ENCODE data around the gene BDH1. TPM values are rescaled to one million over a fixed set of nuclear protein-coding genes. Genes with fewer than 3 reads are reported as not detected.
A peak's percentile ranks its signal among the peaks of the same experiment; 100 is the strongest.

BDH1 gene
- total and polyA plus RNA-seq, 2 of the 13 experiments (the other 11 are each of a cell fraction or from before 2014, with no cell fraction given) = 21.2 to 71.9 TPM

GRCh38 chr3:197590313-197590962, 34.7 kb upstream of the BDH1 start (continued):
- TF ChIP-seq ZSCAN21 (CRISPR knock-in tag; IDR thresholded peaks at IDR 0.05; ENCODE audit: borderline replicate concordance) (peak; percentile 53; the same call in 1 of the 2 replicates), ZFP90 (CRISPR knock-in tag; IDR thresholded peaks at IDR 0.05; ENCODE audit: borderline replicate concordance) (no peak), GPN1 (CRISPR knock-in tag; IDR thresholded peaks at IDR 0.05; ENCODE audit: borderline replicate concordance) (no peak), FOSL1 (CRISPR knock-in tag; IDR thresholded peaks at IDR 0.05; ENCODE audit: borderline replicate concordance) (no peak), EP300 (IDR thresholded peaks at IDR 0.05; ENCODE audit: low read depth in 2 of 2, low read length in 2 of 2) (peak in 1 of 2 experiments; percentile 95; a peak in 2 of 4 replicates), EP300 (CRISPR knock-in tag; IDR thresholded peaks at IDR 0.05; ENCODE audit: borderline replicate concordance) (peak; percentile 84), ZNF790 (CRISPR knock-in tag; IDR thresholded peaks at IDR 0.05; ENCODE audit: borderline replicate concordance) (no peak), IRF9 (CRISPR knock-in tag; IDR thresholded peaks at IDR 0.05; ENCODE audit: borderline replicate concordance) (no peak), ZSCAN29 (CRISPR knock-in tag; conservative IDR thresholded peaks at IDR 0.05) (peak; percentile 45; the same call in 1 of the 2 replicates), TOE1 (CRISPR knock-in tag; IDR thresholded peaks at IDR 0.05) (peak; percentile 75)
- TF ChIP-seq, protein P1, sequence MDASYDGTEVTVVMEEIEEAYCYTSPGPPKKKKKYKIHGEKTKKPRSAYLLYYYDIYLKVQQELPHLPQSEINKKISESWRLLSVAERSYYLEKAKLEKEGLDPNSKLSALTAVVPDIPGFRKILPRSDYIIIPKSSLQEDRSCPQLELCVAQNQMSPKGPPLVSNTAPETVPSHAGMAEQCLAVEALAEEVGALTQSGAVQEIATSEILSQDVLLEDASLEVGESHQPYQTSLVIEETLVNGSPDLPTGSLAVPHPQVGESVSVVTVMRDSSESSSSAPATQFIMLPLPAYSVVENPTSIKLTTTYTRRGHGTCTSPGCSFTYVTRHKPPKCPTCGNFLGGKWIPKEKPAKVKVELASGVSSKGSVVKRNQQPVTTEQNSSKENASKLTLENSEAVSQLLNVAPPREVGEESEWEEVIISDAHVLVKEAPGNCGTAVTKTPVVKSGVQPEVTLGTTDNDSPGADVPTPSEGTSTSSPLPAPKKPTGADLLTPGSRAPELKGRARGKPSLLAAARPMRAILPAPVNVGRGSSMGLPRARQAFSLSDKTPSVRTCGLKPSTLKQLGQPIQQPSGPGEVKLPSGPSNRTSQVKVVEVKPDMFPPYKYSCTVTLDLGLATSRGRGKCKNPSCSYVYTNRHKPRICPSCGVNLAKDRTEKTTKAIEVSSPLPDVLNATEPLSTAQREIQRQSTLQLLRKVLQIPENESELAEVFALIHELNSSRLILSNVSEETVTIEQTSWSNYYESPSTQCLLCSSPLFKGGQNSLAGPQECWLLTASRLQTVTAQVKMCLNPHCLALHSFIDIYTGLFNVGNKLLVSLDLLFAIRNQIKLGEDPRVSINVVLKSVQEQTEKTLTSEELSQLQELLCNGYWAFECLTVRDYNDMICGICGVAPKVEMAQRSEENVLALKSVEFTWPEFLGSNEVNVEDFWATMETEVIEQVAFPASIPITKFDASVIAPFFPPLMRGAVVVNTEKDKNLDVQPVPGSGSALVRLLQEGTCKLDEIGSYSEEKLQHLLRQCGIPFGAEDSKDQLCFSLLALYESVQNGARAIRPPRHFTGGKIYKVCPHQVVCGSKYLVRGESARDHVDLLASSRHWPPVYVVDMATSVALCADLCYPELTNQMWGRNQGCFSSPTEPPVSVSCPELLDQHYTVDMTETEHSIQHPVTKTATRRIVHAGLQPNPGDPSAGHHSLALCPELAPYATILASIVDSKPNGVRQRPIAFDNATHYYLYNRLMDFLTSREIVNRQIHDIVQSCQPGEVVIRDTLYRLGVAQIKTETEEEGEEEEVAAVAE (CRISPR knock-in tag; IDR thresholded peaks at IDR 0.05; ENCODE audit: borderline replicate concordance) = no peak
- TF ChIP-seq, protein P2, sequence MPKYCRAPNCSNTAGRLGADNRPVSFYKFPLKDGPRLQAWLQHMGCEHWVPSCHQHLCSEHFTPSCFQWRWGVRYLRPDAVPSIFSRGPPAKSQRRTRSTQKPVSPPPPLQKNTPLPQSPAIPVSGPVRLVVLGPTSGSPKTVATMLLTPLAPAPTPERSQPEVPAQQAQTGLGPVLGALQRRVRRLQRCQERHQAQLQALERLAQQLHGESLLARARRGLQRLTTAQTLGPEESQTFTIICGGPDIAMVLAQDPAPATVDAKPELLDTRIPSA (CRISPR knock-in tag; IDR thresholded peaks at IDR 0.05; ENCODE audit: borderline replicate concordance) = no peak
- TF ChIP-seq, protein P3, sequence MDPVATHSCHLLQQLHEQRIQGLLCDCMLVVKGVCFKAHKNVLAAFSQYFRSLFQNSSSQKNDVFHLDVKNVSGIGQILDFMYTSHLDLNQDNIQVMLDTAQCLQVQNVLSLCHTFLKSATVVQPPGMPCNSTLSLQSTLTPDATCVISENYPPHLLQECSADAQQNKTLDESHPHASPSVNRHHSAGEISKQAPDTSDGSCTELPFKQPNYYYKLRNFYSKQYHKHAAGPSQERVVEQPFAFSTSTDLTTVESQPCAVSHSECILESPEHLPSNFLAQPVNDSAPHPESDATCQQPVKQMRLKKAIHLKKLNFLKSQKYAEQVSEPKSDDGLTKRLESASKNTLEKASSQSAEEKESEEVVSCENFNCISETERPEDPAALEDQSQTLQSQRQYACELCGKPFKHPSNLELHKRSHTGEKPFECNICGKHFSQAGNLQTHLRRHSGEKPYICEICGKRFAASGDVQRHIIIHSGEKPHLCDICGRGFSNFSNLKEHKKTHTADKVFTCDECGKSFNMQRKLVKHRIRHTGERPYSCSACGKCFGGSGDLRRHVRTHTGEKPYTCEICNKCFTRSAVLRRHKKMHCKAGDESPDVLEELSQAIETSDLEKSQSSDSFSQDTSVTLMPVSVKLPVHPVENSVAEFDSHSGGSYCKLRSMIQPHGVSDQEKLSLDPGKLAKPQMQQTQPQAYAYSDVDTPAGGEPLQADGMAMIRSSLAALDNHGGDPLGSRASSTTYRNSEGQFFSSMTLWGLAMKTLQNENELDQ (CRISPR knock-in tag; IDR thresholded peaks at IDR 0.05; ENCODE audit: borderline replicate concordance) = no peak
- TF ChIP-seq, protein P4, sequence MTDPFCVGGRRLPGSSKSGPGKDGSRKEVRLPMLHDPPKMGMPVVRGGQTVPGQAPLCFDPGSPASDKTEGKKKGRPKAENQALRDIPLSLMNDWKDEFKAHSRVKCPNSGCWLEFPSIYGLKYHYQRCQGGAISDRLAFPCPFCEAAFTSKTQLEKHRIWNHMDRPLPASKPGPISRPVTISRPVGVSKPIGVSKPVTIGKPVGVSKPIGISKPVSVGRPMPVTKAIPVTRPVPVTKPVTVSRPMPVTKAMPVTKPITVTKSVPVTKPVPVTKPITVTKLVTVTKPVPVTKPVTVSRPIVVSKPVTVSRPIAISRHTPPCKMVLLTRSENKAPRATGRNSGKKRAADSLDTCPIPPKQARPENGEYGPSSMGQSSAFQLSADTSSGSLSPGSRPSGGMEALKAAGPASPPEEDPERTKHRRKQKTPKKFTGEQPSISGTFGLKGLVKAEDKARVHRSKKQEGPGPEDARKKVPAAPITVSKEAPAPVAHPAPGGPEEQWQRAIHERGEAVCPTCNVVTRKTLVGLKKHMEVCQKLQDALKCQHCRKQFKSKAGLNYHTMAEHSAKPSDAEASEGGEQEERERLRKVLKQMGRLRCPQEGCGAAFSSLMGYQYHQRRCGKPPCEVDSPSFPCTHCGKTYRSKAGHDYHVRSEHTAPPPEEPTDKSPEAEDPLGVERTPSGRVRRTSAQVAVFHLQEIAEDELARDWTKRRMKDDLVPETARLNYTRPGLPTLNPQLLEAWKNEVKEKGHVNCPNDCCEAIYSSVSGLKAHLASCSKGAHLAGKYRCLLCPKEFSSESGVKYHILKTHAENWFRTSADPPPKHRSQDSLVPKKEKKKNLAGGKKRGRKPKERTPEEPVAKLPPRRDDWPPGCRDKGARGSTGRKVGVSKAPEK (CRISPR knock-in tag; IDR thresholded peaks at IDR 0.05; ENCODE audit: borderline replicate concordance) = no peak
